DND-41 (cell line): ENCODE data around the gene AGK.

ENCODE experiments used
- EZH2 ChIP-seq: IDR thresholded peaks from 3 replicates; pipeline ENCODE4 v1.6.1; 2012; ENCODE audit warnings: borderline replicate concordance, low read depth, mild to moderate bottlenecking, moderate library complexity, low read length, inconsistent platforms; ENCODE audit not compliant: severe bottlenecking
- TF ChIP-seq, protein P1 (sequence below): IDR thresholded peaks from 2 replicates; pipeline ENCODE4 v1.5.1; 2012; ENCODE audit warnings: borderline replicate concordance, low read length, moderate library complexity, mild to moderate bottlenecking; ENCODE audit not compliant: poor library complexity, severe bottlenecking; ENCODE audit errors: extremely low read depth

DNA sequence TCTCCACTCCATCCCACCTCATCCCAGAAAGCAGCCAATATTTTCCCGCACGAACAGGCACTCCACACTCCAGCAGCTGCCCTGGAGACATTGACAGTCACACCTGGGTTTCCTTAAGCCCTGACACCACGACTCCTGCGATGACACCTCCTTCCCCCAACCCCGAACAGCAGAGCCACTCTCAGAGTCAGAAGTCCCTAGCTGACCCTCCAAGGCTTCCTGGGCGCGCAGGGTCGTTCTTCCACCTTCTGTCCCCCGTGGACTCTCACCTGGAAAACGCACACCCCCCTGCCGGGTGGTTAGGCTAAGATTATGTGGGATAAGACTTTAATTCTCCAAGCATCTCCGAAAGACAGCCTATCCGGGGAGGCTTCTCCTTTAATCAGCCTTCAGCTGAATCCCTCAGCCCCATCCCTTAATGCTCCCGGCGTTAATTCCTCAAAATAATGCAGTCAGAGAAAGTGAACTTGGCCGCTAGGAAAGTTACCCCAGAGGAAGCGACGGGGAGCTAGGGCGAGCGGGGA lies 149.7 kb downstream of the AGK start:
- TF ChIP-seq, protein P1, sequence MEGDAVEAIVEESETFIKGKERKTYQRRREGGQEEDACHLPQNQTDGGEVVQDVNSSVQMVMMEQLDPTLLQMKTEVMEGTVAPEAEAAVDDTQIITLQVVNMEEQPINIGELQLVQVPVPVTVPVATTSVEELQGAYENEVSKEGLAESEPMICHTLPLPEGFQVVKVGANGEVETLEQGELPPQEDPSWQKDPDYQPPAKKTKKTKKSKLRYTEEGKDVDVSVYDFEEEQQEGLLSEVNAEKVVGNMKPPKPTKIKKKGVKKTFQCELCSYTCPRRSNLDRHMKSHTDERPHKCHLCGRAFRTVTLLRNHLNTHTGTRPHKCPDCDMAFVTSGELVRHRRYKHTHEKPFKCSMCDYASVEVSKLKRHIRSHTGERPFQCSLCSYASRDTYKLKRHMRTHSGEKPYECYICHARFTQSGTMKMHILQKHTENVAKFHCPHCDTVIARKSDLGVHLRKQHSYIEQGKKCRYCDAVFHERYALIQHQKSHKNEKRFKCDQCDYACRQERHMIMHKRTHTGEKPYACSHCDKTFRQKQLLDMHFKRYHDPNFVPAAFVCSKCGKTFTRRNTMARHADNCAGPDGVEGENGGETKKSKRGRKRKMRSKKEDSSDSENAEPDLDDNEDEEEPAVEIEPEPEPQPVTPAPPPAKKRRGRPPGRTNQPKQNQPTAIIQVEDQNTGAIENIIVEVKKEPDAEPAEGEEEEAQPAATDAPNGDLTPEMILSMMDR, result no peak
- no peak for TF ChIP-seq EZH2
